ENCODE measurements around the gene PCK2.

Gene PCK2

GRCh38 chr14:24139272-24139934 is 45.3 kb downstream of the PCK2 start:
- H3K4me3 ChIP-seq (replicated peaks; ENCODE audit: low read depth, low read length) = peak overlapping the region; percentile 74
- DNase-seq (ENCODE audit: extremely low read depth, insufficient read length) = no peak
- TF ChIP-seq CTCF (IDR thresholded peaks at IDR 0.05; ENCODE audit: insufficient read depth, low read length, poor library complexity, severe bottlenecking) = no peak
- H3K36me3 ChIP-seq (ENCODE audit: control insufficient read depth, insufficient read depth, low read length) = peaks cover 22% of the 10 kb centered on the region
- no peaks in the 10 kb centered on the region for H3K27me3 ChIP-seq (replicated peaks; ENCODE audit: control insufficient read depth, insufficient read depth, low read length)

GRCh38 chr14:24141097-24141880 is 47.2 kb downstream of the PCK2 start, which contains the start of gene EMC9:
TSS of gene EMC9 (minus strand) at chr14:24141591. CDS start at chr14:24141304, 287 bp downstream.
- no peaks in the 10 kb centered on the region for H3K27me3 ChIP-seq (replicated peaks; ENCODE audit: control insufficient read depth, insufficient read depth, low read length)
- H3K36me3 ChIP-seq (ENCODE audit: control insufficient read depth, insufficient read depth, low read length) = peaks cover 28% of the 10 kb centered on the region
- H3K4me3 ChIP-seq (replicated peaks; ENCODE audit: low read depth, low read length) = peak within 1 kb of the TSS; percentile 74
- TF ChIP-seq CTCF (IDR thresholded peaks at IDR 0.05; ENCODE audit: insufficient read depth, low read length, poor library complexity, severe bottlenecking) = peak; percentile 7
- DNase-seq (ENCODE audit: extremely low read depth, insufficient read length) = peak; percentile 99

- DNase-seq (ENCODE audit: extremely low read depth, insufficient read length) = no peak
Measured at GRCh38 chr14:24143511-24143910, 49.4 kb downstream of the PCK2 start.

GRCh38 chr14:24144451-24144850 is 50.3 kb downstream of the PCK2 start:
- peak overlapping the region; percentile 100 for H3K4me3 ChIP-seq (replicated peaks; ENCODE audit: low read depth, low read length)
- DNase-seq (ENCODE audit: extremely low read depth, insufficient read length) = no peak
- no peak for TF ChIP-seq CTCF (IDR thresholded peaks at IDR 0.05; ENCODE audit: insufficient read depth, low read length, poor library complexity, severe bottlenecking)

More at GRCh38 chr14:24143511-24143910, 49.4 kb downstream of the PCK2 start:
- peaks cover 18% of the 10 kb centered on the region for H3K36me3 ChIP-seq (ENCODE audit: control insufficient read depth, insufficient read depth, low read length)
- no peak for TF ChIP-seq CTCF (IDR thresholded peaks at IDR 0.05; ENCODE audit: insufficient read depth, low read length, poor library complexity, severe bottlenecking)
- no peak overlapping the region for H3K4me3 ChIP-seq (replicated peaks; ENCODE audit: low read depth, low read length)
- H3K27me3 ChIP-seq (replicated peaks; ENCODE audit: control insufficient read depth, insufficient read depth, low read length) = no peaks in the 10 kb centered on the region

GRCh38 chr14:24145219-24145618 is 51.1 kb downstream of the PCK2 start:
- no peaks in the 10 kb centered on the region for H3K27me3 ChIP-seq (replicated peaks; ENCODE audit: control insufficient read depth, insufficient read depth, low read length)
- peak overlapping the region; percentile 100 for H3K4me3 ChIP-seq (replicated peaks; ENCODE audit: low read depth, low read length)
- DNase-seq (ENCODE audit: extremely low read depth, insufficient read length) = no peak
- TF ChIP-seq CTCF (IDR thresholded peaks at IDR 0.05; ENCODE audit: insufficient read depth, low read length, poor library complexity, severe bottlenecking) = no peak
- H3K36me3 ChIP-seq (ENCODE audit: control insufficient read depth, insufficient read depth, low read length) = peaks cover 20% of the 10 kb centered on the region

More at GRCh38 chr14:24144451-24144850, 50.3 kb downstream of the PCK2 start:
- Histone ChIP-seq H3K27me3 (replicated peaks; ENCODE audit: control insufficient read depth, insufficient read depth, low read length) (no peaks in the 10 kb centered on the region), H3K36me3 (ENCODE audit: control insufficient read depth, insufficient read depth, low read length) (peaks cover 17% of the 10 kb centered on the region)
